ENCODE data around the gene MPHOSPH8. TPM values are rescaled to one million over a fixed set of nuclear protein-coding genes. Genes with fewer than 3 reads are reported as not detected.

MPHOSPH8 gene
- total RNA-seq, 2 experiments from 2014 or later: 27.6 to 31.3 TPM

DNA sequence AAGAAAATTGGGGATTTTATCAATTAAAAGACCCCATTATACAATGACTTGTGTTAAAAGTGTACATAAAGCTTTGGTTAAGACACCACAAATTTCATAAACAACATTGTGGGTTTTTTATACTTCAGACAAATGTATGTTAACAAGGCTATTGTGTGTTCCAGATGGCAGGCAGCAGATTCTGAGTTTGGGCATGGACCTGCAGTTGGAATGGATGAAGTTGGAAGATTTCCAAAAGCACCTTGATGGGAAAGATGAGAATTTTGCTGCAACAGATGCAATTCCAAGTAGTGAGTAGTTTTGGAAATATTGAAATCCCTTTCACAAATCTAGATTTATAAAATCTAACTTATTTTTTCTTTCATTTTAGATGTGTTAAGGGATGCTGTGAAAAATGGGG lies 25.4 kb downstream of the MPHOSPH8 start:
- H3K36me3 Mint-ChIP-seq: peaks cover 27% of the 10 kb centered on the region
- no peaks in the 10 kb centered on the region for H3K4me1 Mint-ChIP-seq
- no peak for DNase-seq
- no peak overlapping the region for H3K4me3 Mint-ChIP-seq
- peaks cover 2% of the 10 kb centered on the region for H3K9me3 Mint-ChIP-seq
- H3K27ac Mint-ChIP-seq: peak overlapping the region; percentile 28
- no peaks in the 10 kb centered on the region for H3K27me3 Mint-ChIP-seq

DNA sequence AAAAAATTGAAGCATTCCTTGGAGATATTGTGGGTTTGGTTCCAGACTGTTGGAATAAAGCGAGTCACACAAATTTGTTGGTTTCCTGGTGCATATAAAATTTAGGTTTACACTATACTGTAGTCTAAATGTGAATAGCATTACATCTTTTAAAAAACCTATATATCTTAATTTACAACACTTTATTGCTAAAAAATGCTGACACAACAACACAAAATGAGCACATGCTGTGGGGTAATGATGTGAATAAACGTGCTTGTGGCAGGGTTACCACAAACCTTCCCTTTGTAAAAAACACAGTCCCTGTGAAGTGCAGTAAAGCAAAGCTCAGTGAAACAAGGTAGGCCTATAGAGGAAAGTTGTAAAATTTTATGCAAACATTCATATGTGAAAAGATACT lies 27.7 kb downstream of the MPHOSPH8 start:
- Mint-ChIP-seq H3K4me1 (no peaks in the 10 kb centered on the region), H3K36me3 (peaks cover 29% of the 10 kb centered on the region), H3K27ac (no peak overlapping the region), H3K27me3 (no peaks in the 10 kb centered on the region), H3K4me3 (no peak overlapping the region), H3K9me3 (peaks cover 2% of the 10 kb centered on the region)
- no peak for DNase-seq

DNA sequence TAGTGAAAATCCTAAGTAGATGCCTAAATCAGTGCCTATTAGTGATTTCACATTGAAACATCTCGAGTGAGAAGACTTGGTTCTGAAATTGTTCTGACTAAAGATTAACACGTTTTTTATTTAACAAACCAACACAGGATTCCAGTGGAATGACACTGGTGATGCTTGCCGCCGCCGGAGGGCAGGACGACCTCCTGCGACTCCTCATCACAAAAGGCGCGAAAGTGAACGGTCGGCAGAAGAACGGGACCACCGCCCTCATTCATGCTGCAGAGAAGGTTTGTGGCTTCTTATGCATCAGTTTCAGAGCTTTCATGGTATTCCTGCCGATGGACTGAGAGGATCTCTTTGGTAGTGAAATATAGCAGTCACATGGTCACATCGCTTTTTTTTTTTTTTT lies 28.1 kb downstream of the MPHOSPH8 start:
- DNase-seq: no peak
- H3K4me3 Mint-ChIP-seq: no peak overlapping the region
- peaks cover 29% of the 10 kb centered on the region for H3K36me3 Mint-ChIP-seq
- H3K27me3 Mint-ChIP-seq: no peaks in the 10 kb centered on the region
- no peaks in the 10 kb centered on the region for H3K4me1 Mint-ChIP-seq
- peaks cover 2% of the 10 kb centered on the region for H3K9me3 Mint-ChIP-seq
- no peak overlapping the region for H3K27ac Mint-ChIP-seq

DNA sequence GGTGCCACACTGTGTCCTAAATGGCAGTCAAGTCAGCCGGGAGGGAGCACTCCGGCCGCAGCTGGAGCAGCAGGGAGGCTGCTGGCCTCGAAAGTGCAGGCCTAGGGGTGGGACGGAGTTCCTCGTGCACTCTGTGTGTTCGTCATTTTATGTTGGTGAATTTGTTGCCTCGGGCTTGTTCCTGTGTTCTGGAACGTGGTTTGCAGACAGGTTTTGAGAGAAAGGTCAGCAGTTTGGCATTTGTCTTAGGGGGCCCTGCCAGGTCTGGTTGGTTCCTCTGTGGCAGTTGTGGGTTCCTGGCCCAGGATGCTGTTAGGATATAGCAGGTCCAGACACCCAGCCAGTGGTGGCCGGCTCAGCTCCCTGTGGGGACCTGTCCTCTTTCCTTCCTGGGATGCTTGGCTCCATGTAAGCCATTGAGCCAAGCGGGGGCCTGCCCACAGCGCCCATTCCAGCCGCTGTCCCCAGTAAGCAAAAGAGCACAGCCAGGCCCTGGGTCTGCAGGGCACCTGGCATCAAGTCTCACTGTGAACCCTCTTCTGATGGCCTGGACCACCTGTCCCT lies 30.0 kb downstream of the MPHOSPH8 start:
- Mint-ChIP-seq H3K36me3 (peaks cover 33% of the 10 kb centered on the region), H3K27me3 (no peaks in the 10 kb centered on the region), H3K27ac (peak overlapping the region; percentile 72), H3K4me1 (no peaks in the 10 kb centered on the region), H3K4me3 (no peak overlapping the region), H3K9me3 (peaks cover 2% of the 10 kb centered on the region)
- DNase-seq: no peak

DNA sequence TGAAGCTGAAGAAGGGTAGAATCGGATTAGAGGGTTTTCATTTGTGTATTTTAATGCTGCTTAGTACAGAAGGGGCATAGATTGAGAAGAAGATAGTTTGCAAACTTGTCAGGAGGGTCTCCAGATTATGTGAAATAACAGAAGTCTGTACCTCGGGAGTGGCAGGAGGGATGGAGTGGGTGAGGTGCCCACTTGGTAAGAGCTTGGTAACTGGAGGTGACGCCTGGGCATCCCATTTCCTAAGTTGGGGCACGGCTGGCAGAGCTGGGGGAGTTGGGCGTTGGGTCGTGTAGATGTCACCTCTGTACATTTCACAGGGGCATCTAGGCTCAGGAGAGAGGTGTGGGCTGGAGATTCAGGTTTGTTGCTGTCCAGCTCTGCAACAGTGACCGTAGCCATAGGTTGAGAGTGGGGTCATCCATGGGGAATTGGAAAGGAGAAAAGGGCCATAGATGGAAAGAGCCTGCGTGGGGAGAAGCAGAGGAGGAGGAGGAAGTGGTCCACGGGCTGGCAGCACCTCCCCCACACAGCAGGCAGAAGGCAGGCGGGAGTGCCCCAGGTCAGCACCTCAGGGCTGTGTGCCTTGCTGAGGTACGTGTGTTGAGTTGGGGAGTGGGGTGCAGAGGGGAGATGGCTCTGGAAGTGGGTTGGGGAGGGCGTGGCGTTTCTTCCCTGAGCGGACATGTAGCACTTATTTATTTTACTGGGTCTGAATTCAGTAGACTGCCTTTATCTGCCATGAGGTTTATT lies 31.2 kb downstream of the MPHOSPH8 start:
- Mint-ChIP-seq H3K9me3 (no peaks in the 10 kb centered on the region), H3K36me3 (peaks cover 28% of the 10 kb centered on the region), H3K4me1 (no peaks in the 10 kb centered on the region), H3K27me3 (no peaks in the 10 kb centered on the region), H3K4me3 (no peak overlapping the region), H3K27ac (peak overlapping the region; percentile 71)
- no peak for DNase-seq

DNA sequence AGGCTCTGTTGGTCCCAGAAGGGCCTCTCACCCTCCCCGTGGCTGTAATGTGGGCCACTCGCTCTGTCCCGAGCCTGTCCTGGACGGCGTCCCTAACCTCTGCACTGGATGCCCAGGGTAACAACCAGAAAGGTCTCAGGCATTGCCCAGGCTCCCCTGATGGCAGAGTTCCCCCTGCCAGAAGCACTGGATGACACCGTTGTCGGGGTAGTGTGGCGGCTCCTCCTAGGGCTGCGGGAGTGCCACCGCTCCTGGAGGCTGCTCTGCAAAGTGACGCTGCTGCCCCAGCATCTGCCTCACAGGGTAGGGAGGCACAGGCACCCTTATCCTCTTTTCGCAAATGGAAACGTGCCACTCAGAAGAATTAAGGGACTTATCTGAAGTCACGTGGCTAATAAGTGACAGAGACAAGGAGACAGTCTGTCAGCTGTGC lies 32.0 kb downstream of the MPHOSPH8 start:
- Mint-ChIP-seq H3K27me3 (no peaks in the 10 kb centered on the region), H3K36me3 (peaks cover 32% of the 10 kb centered on the region), H3K4me1 (peaks cover 2% of the 10 kb centered on the region), H3K4me3 (no peak overlapping the region), H3K27ac (peak overlapping the region; percentile 71), H3K9me3 (no peaks in the 10 kb centered on the region)
- DNase-seq: no peak

DNA sequence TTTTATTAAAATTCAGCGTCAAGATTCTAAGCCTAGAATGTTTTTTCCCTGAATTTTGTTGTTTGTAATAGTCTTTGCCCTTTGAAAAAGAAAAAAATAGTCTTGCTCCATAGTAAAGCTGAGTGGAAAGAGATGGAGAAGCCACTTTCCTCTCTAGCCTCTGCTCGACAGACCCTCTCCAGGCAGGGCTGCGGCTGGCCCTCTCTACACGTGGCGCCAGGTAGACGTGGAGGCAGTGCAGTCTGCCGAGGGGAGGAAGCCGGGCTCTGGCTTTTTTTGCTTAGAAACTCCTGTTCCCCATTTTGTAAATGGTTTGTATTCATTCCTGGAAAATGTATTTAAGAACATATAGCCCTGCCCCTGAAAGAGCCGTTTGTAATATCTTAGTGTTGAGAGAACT lies 35.3 kb downstream of the MPHOSPH8 start:
- Mint-ChIP-seq H3K27ac (peak overlapping the region; percentile 56), H3K4me1 (peaks cover 2% of the 10 kb centered on the region), H3K36me3 (peaks cover 34% of the 10 kb centered on the region), H3K27me3 (no peaks in the 10 kb centered on the region), H3K9me3 (no peaks in the 10 kb centered on the region), H3K4me3 (no peak overlapping the region)
- DNase-seq: no peak

DNA sequence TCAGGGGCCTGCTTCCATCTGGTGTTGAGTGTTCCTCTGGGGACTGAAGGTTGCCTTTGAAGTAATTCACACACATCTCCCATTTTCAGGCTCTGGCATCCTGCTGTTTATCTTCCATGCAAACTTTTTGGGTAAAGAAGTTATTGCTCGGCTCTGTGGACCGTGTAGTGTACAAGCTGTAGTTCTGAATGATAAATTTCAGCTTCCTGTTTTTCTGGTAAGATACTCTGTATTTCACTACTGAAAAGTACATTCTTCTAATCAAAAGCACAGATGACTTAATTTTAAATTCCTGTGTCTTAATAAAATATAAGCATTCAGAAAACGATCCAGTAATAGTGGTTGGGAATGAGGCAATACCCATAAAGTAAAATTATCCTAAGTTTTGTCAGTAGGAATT lies 36.7 kb downstream of the MPHOSPH8 start:
- no peaks in the 10 kb centered on the region for H3K9me3 Mint-ChIP-seq
- H3K4me3 Mint-ChIP-seq: no peak overlapping the region
- DNase-seq: no peak
- H3K27me3 Mint-ChIP-seq: no peaks in the 10 kb centered on the region
- peak overlapping the region; percentile 72 for H3K27ac Mint-ChIP-seq
- H3K36me3 Mint-ChIP-seq: peaks cover 30% of the 10 kb centered on the region
- peaks cover 2% of the 10 kb centered on the region for H3K4me1 Mint-ChIP-seq

DNA sequence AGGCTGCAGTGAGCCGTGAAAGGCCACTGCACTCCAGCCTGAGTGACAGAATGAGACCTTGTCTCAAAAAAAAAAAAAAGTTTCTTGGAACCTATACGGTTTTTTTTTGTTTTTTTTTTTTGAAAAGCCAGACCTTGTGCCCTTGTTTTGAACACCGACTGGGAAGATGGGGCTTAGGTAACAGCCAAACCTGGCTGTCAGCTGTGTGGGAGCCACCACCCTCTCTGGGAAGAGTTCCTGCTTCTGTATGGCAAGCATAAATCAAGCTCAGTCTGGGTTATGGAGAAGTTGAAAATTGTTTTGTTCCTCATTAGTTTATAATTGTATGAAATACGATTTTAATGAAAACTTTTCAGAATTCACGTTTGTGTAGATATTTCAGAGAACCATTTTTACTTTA lies 39.5 kb downstream of the MPHOSPH8 start:
- DNase-seq: no peak
- no peaks in the 10 kb centered on the region for H3K9me3 Mint-ChIP-seq
- H3K36me3 Mint-ChIP-seq: peaks cover 35% of the 10 kb centered on the region
- H3K27ac Mint-ChIP-seq: no peak overlapping the region
- H3K4me3 Mint-ChIP-seq: no peak overlapping the region
- H3K27me3 Mint-ChIP-seq: no peaks in the 10 kb centered on the region
- H3K4me1 Mint-ChIP-seq: peaks cover 8% of the 10 kb centered on the region

DNA sequence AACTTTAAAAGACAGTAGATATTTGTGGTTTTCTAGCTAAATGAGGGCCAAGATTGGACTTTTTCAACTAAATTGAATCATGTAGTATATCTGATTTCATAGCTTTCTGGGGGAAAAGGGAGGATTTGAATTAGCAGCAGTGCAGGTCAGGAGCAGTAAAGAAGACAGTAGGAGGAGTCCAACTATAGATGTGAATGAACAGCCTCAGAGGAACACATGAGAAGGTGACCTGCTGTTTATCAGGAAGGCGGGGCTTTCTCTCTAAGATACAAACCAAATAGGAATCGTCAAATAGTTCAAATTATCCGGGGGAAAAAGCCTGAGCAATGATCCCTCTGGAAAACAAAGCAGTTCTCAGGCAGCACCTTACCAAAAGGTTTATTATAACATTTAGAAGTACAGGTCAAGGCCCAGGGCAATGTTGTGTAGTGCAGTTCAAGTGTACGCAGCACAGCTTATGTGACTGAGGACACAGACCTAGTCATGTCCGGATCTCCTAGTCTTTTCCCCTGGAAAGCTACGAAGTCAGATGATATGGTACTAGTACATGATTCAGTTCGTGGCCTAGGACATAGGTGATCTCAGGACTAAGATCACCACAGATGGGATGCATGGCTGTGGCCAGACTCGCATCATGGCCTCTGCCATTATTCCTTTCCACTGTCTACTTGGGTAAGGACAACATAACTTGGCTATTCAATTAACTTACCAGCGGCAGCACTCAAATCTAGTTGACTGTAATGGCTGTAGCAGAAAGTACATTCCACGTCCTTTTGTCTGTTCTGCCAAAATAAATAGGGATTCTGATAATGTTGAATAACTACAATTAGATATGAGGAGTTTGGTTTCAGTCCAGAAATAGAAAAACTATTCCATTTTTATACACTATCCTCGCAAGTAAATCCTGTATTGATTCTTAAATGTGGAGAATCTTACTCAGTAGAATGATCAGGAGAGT lies 40.3 kb downstream of the MPHOSPH8 start:
- H3K36me3 Mint-ChIP-seq: peaks cover 33% of the 10 kb centered on the region
- H3K9me3 Mint-ChIP-seq: no peaks in the 10 kb centered on the region
- no peak for DNase-seq
- no peaks in the 10 kb centered on the region for H3K27me3 Mint-ChIP-seq
- H3K4me1 Mint-ChIP-seq: peaks cover 10% of the 10 kb centered on the region
- peak overlapping the region; percentile 17 for H3K27ac Mint-ChIP-seq
- no peak overlapping the region for H3K4me3 Mint-ChIP-seq

DNA sequence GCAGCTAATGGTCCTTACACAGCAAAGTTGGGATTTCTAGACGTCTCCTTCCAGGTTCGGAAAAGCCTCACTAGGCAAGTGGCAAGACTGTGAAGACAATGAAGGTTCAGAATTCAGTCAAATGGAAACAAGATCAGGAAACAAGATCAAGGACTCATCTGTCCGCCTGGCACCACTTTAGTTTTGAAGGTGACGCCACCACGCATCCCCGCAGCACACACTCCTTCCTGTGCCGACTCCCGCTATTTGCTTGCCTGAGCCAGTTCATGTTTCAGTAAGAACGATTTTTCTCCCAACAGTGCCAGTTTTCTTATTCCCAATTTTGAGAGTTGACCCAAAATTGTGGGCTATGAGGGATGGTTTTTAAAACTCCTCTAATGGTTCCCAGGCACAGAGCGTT lies 41.4 kb downstream of the MPHOSPH8 start:
- H3K36me3 Mint-ChIP-seq: peaks cover 29% of the 10 kb centered on the region
- no peak overlapping the region for H3K4me3 Mint-ChIP-seq
- H3K9me3 Mint-ChIP-seq: no peaks in the 10 kb centered on the region
- no peak overlapping the region for H3K27ac Mint-ChIP-seq
- peaks cover 10% of the 10 kb centered on the region for H3K4me1 Mint-ChIP-seq
- no peaks in the 10 kb centered on the region for H3K27me3 Mint-ChIP-seq
- DNase-seq: no peak

DNA sequence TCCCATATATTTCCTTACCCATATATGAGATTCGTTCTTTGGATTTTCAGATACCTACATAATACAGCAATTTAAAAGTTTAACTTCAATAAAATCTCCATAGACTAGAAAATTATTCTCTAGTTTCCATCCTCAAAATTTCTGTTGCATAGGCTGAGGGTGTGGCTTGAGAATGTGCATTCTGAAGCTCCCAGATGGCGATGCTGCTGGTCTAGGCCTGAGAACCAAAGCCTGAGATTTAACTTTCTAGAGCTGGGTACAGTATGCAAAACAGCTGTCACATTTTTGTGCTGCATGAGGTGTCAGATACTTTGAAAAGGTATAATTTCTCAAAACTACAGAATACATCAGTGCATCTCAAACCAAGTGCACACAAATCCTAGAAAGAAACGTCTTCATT lies 42.7 kb downstream of the MPHOSPH8 start:
- Mint-ChIP-seq H3K36me3 (peaks cover 25% of the 10 kb centered on the region), H3K4me1 (peaks cover 9% of the 10 kb centered on the region), H3K27me3 (no peaks in the 10 kb centered on the region), H3K9me3 (no peaks in the 10 kb centered on the region), H3K4me3 (no peak overlapping the region), H3K27ac (peak overlapping the region; percentile 48)
- DNase-seq: no peak

DNA sequence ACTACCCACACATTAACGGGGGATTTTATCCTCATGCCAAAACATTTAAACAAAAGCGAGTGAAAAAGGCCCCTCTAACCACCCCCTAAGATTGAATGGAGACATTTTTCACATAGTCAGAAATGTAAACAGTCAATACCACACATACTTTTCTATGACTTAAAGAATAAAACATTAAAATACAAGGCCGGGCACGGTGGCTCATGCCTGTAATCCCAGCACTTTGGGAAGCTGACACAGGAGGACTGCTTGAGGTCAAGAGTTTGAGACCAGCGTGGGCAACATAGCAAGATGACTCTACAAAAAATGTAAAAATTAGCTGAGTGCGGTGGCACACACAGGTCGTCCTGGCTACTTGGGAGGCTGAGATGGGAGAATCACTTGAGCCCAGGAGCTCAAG lies 47.3 kb downstream of the MPHOSPH8 start:
- H3K9me3 Mint-ChIP-seq: no peaks in the 10 kb centered on the region
- H3K4me1 Mint-ChIP-seq: peaks cover 33% of the 10 kb centered on the region
- DNase-seq: no peak
- H3K36me3 Mint-ChIP-seq: peaks cover 20% of the 10 kb centered on the region
- no peaks in the 10 kb centered on the region for H3K27me3 Mint-ChIP-seq
- H3K27ac Mint-ChIP-seq: no peak overlapping the region
- H3K4me3 Mint-ChIP-seq: no peak overlapping the region

DNA sequence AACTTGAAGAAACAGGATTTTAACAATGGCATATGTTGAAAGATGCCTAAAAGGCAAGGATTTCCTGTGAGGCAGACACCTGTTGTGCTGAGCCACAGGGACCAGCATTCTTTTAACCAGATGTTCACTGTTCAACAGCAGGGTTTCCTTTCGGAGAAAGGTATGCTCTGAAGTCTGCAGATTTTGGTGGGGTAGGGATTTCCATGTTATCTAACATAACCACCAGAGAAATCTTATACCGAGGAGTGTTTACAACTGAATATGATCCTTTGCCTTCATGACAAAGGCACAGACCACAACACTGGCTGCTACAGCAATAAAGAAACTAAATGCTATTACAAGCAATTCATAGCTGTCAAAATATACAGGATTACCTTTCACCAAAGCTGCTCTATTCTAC lies 48.1 kb downstream of the MPHOSPH8 start:
- peaks cover 16% of the 10 kb centered on the region for H3K36me3 Mint-ChIP-seq
- H3K27ac Mint-ChIP-seq: peak overlapping the region; percentile 25
- H3K4me3 Mint-ChIP-seq: no peak overlapping the region
- peaks cover 33% of the 10 kb centered on the region for H3K4me1 Mint-ChIP-seq
- H3K27me3 Mint-ChIP-seq: no peaks in the 10 kb centered on the region
- H3K9me3 Mint-ChIP-seq: no peaks in the 10 kb centered on the region
- DNase-seq: no peak

DNA sequence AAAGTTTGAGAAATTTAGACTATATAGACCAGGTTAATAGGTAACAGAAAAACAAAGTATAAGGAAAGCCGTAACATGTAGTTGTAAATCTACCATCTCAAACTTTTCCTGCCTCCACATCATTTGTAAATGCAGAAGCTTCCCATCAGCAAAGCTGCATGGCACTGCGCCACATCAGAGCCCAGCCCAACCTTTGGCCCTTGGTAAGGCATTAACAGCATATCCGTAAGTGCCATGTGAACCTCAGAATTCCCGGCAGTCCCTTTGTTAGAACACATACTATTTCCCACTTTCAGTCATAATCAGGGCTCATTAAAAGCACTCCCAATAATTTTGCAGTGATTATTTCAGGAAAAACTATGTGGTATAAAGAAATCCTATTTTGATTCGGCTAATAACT lies 51.6 kb downstream of the MPHOSPH8 start:
- Mint-ChIP-seq H3K36me3 (peaks cover 13% of the 10 kb centered on the region), H3K27ac (no peak overlapping the region), H3K4me1 (peaks cover 24% of the 10 kb centered on the region), H3K4me3 (no peak overlapping the region), H3K9me3 (no peaks in the 10 kb centered on the region), H3K27me3 (no peaks in the 10 kb centered on the region)
- no peak for DNase-seq

Data from activated naive CD8-positive, alpha-beta T cell treated with anti-CD3 and anti-CD28 coated beads for 36 hours (primary cell).